GM21526 (cell line): ENCODE data around the gene OPALIN.
"Not testable (repeated sequence)": the region's sequence is repeated elsewhere in the genome, so short reads cannot be mapped to it uniquely, and the experiment has no call there.

Experiments
- ATAC-seq: cut with Tn5 transposase; IDR thresholded peaks from one replicate; pipeline ENCODE4 v1.9.1; 2021; ENCODE audit warnings: moderate library complexity; ENCODE audit not compliant: unreplicated experiment, low FRiP score

OPALIN gene

GRCh38 chr10:96309628-96310320, 49.0 kb downstream of the OPALIN start:
- no peak for ATAC-seq

GRCh38 chr10:96308854-96309253, 49.9 kb downstream of the OPALIN start:
- ATAC-seq, result not testable (repeated sequence)

- no peak for ATAC-seq
These were observed 52.3 kb downstream of the OPALIN start for GRCh38 chr10:96306516-96306915.

- ATAC-seq, result no peak
These were observed 53.8 kb downstream of the OPALIN start for GRCh38 chr10:96305019-96305418.

- ATAC-seq, result no peak
These were observed 54.6 kb downstream of the OPALIN start, which contains the start of gene DNTT for GRCh38 chr10:96304230-96304629. Gene DNTT, plus strand, starts transcription at chr10:96304434. Its CDS starts 64 bp downstream, at chr10:96304498.

- no peak for ATAC-seq
These were observed 57.2 kb downstream of the OPALIN start for GRCh38 chr10:96301616-96302015.

- no peak for ATAC-seq
These were observed 59.4 kb downstream of the OPALIN start for GRCh38 chr10:96299383-96299782.

GRCh38 chr10:96298362-96298761, 60.4 kb downstream of the OPALIN start:
- ATAC-seq, result no peak

GRCh38 chr10:96297486-96297885, 61.3 kb downstream of the OPALIN start:
- no peak for ATAC-seq

- no peak for ATAC-seq
These were observed 63.3 kb downstream of the OPALIN start for GRCh38 chr10:96295475-96295874.
